Measurements from ENCODE around the gene LBX2.

Gene LBX2

DNA sequence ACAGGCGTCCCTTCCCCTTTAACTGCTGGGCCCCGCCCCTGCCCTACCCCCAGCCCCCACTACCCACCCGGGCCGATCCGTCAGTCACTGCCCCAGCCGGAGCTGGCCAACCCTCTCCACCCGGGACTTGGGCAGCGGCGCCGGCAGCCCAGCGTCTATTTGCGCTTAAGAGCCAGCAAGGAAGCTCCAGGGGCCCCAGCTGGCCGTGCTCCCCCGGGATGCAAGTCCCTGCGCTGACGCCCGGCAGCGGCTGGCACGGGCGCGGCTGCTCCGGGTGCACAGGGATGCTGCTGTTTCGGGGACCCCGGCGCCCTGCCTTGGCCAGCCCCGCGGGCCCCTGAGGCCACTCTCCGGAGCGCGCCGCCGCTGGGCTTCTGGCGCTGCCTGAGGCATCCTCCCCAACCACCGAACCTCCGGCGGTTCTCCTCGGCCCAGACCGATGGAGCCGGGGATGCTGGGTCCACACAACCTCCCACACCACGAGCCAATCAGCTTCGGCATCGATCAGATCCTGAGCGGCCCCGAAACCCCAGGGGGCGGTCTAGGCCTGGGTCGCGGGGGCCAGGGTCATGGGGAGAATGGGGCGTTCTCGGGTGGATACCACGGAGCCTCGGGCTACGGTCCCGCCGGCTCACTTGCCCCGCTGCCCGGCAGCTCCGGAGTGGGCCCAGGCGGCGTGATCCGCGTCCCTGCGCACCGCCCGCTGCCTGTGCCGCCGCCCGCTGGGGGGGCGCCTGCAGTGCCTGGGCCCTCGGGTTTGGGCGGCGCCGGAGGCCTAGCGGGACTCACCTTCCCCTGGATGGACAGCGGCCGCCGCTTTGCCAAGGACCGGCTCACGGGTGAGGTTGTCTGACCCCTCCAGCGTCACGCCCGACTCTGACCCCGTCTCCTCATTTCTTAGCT, 15.2 kb upstream of the LBX2 start, which contains the start of gene TLX2:
TLX2 (plus strand) TSS at position 83 of the 903 bp plus-strand sequence; CDS start at position 440, 357 bp downstream.
- TF ChIP-seq, protein P1, sequence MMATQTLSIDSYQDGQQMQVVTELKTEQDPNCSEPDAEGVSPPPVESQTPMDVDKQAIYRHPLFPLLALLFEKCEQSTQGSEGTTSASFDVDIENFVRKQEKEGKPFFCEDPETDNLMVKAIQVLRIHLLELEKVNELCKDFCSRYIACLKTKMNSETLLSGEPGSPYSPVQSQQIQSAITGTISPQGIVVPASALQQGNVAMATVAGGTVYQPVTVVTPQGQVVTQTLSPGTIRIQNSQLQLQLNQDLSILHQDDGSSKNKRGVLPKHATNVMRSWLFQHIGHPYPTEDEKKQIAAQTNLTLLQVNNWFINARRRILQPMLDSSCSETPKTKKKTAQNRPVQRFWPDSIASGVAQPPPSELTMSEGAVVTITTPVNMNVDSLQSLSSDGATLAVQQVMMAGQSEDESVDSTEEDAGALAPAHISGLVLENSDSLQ (IDR thresholded peaks at IDR 0.05), result no peak
- no peak for TF ChIP-seq CTBP1 (IDR thresholded peaks at IDR 0.05; ENCODE audit: borderline replicate concordance)
- DNase-seq (ENCODE audit: extremely low spot score), result no peak
- ChIA-PET CTCF (no interaction called here), POLR2A (no interaction called here)

DNA sequence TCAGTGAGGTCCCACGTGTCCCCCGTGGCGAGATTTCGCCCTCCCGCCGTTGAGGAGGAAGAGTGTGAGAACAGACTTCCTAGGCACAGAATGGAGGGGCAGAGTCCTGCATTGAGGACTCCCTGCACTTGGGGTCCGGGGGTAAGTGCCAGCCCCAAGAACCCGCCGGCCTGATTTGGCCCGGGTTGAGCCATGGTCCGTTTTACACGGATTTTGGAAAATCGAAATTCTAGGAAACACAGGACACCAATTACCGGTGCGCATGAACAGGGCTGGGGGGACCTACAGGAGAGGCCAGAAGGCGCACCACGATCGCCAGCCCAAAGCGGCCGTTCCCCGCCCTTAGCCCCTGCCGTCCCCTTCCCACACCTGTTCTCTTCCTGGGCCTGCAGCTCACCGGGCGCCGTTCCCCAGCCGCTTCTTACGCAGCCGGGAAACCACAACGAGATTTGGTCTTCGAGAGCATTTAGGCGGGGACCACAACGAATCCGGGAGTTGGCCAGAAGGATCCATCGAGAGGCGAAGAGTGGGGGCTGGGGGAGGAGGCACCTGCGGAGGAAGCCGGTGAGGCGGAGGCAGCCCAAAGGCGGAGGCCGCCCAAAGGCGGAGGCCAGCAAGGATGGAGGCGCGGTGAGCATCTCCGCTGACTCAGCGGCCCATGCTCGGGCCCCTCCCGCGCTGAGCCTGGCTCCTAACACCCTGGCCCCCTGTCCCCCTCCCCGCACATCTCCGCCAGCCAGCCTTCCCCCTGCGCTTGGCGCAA, 14.4 kb upstream of the LBX2 start:
- CTCF ChIA-PET, result no interaction called here
- no peak for DNase-seq (ENCODE audit: extremely low spot score)
- TF ChIP-seq ARNT (IDR thresholded peaks at IDR 0.05) (no peak), NFRKB (IDR thresholded peaks at IDR 0.05) (no peak), HDGF (IDR thresholded peaks at IDR 0.05; ENCODE audit: borderline replicate concordance) (no peak), FOXA1 (IDR thresholded peaks at IDR 0.05) (no peak)
- TF ChIP-seq, protein P1 (IDR thresholded peaks at IDR 0.05), result no peak

DNA sequence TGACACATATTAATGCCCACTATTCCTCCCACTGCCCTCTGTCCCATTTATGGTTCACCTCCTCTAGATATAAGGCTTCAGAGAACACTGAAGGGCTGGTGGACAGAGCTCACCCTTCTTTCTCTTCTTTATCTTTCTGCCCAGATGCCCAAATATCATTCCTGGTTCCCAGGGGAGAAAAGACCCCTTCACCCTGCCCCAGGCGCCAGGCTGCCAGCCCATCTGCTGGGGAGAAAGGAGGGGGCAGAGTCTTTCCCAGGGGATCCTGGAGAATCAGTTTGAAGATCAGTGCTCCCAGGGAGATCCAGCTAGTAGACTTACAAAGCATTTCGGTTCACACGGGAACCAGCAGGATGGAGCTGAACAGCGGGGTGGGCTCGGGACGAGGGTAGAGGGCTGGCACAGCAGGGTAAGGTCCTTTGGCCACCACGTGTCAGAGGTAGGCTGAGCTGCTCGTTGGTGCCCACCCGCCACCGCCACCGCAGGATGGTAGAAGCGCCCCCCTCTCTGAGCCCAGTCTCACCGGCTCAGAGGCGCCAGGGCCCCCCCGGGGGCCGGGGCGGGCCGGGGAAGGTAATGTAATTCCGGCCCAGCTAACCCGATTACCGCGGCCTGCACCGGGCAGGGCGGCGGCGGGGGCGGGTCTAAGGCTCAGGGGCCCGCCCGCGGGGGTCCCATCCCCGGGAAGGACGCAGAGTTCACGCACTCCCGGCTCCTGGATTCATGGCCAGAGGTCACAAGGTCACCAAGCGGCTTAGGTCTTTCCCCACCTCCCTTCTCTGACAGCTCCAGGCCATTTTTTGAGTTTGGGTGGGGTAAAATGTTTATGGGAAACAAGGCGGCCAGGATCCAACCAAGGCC, 13.6 kb upstream of the LBX2 start:
- ChIA-PET POLR2A (interaction anchor here (1.4 kb wide), 1 partner anchor 17 kb away, joined by 4 read pairs; the partner anchor contains the start of genes AUP1 and HTRA2), CTCF (no interaction called here)
- DNase-seq (ENCODE audit: extremely low spot score), result no peak
- TF ChIP-seq LEF1 (IDR thresholded peaks at IDR 0.05; ENCODE audit: borderline replicate concordance), result no peak
- TF ChIP-seq ZNF384 (IDR thresholded peaks at IDR 0.05), result no peak
- no peak for TF ChIP-seq TARDBP (IDR thresholded peaks at IDR 0.05)
- TF ChIP-seq L3MBTL2 (conservative IDR thresholded peaks at IDR 0.05), result no peak
- no peak for TF ChIP-seq ELF4 (IDR thresholded peaks at IDR 0.05)
- TF ChIP-seq CTBP1 (IDR thresholded peaks at IDR 0.05; ENCODE audit: borderline replicate concordance), result no peak
- no peak for TF ChIP-seq SUZ12 (IDR thresholded peaks at IDR 0.05)
- no peak for TF ChIP-seq SP1 (IDR thresholded peaks at IDR 0.05)
- TF ChIP-seq HDGF (IDR thresholded peaks at IDR 0.05; ENCODE audit: borderline replicate concordance), result no peak
- no peak for TF ChIP-seq BHLHE40 (IDR thresholded peaks at IDR 0.05; ENCODE audit: borderline replicate concordance)
- no peak for TF ChIP-seq FOXM1 (IDR thresholded peaks at IDR 0.05; ENCODE audit: borderline replicate concordance)
- no peak for TF ChIP-seq ARNT (IDR thresholded peaks at IDR 0.05)
- no peak for TF ChIP-seq FOXK2 (IDR thresholded peaks at IDR 0.05)

More for the DNA sequence above, 14.4 kb upstream of the LBX2 start:
- POLR2A ChIA-PET, result interaction anchor here (1.4 kb wide), 1 partner anchor 16 kb away, joined by 4 read pairs; the partner anchor contains the start of genes AUP1 and HTRA2

DNA sequence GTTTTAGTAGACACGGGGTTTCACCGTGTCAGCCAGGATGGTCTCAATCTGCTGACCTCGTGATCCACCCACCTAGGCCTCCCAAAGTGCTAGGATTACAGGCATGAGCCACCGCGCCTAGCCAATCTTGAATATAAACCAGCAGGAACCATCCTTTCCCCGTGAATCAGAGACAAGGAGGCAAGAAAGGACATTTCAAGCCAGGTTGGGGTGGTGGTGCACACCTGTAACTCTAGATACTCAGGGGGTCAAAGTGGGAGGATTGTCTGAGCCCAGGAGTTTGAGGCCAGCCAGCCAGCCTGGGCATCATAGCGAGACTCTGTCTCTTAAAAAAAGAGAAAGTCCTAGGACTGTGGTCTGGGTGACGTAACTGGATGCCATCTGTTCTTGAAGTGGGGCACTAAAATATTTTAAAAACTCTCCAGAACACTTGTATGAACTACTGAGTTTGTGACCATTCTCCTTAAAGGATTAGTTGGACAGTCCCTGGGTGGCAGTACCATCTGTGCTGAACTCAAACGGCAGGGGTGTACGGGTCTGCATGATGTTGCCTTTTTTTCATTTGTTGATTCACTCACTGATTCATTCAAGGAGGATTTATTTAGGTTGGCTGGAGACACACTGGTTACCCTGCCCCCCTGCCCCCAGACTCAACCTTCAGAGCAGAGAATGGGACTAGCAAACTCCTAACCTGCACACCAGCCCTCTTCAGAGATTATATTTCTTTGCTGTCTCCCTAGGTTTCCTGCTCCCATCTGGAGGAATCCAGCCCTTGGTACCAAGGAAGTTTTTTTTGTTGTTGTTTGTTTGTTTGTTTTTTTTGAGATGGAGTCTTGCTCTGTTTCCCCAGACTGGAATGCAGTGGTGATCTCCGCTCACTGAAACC, 11.9 kb upstream of the LBX2 start:
- POLR2A ChIA-PET, result interaction anchor here (6.4 kb wide), 1 partner anchor 18 kb away, joined by 70 read pairs; the partner anchor contains the start of genes AUP1, DQX1 and HTRA2
- no peak for TF ChIP-seq HDGF (IDR thresholded peaks at IDR 0.05; ENCODE audit: borderline replicate concordance)
- TF ChIP-seq TARDBP (IDR thresholded peaks at IDR 0.05), result no peak
- no peak for TF ChIP-seq ZNF384 (IDR thresholded peaks at IDR 0.05)
- no peak for TF ChIP-seq ELF4 (IDR thresholded peaks at IDR 0.05)
- no peak for TF ChIP-seq CTBP1 (IDR thresholded peaks at IDR 0.05; ENCODE audit: borderline replicate concordance)
- TF ChIP-seq SP1 (IDR thresholded peaks at IDR 0.05), result no peak
- TF ChIP-seq FOXA1 (IDR thresholded peaks at IDR 0.05), result no peak
- TF ChIP-seq, protein P1 (IDR thresholded peaks at IDR 0.05), result no peak
- TF ChIP-seq LEF1 (IDR thresholded peaks at IDR 0.05; ENCODE audit: borderline replicate concordance), result no peak
- TF ChIP-seq SUZ12 (IDR thresholded peaks at IDR 0.05), result no peak
- TF ChIP-seq ARNT (IDR thresholded peaks at IDR 0.05), result no peak
- TF ChIP-seq FOXK2 (IDR thresholded peaks at IDR 0.05), result no peak
- no peak for TF ChIP-seq NFRKB (IDR thresholded peaks at IDR 0.05)
- TF ChIP-seq L3MBTL2 (conservative IDR thresholded peaks at IDR 0.05), result no peak
- DNase-seq (ENCODE audit: extremely low spot score), result no peak
- CTCF ChIA-PET, result interaction anchor here (0.7 kb wide), 1 partner anchor 1078 kb away, joined by 5 read pairs; no protein-coding TSS in a partner anchor

DNA sequence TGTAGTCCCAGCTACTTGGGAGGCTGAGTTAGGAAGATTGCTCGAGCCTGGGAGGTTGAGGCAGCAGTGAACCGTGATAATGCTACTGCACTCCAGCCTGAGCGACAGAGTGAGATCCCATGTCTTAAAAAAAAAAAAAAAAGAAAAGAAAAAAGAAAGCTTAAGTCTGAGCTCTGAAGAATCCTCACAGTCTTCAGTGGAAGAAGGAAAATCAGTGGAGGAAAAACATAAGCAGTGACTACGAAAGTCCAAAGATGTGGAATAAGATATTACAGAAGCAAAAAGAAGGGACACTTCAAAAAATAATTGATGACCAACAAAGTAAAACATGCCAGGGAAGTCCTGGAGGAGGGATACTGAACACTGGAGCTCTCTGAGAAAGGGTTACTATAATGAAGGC, 10.9 kb upstream of the LBX2 start:
- POLR2A ChIA-PET, result interaction anchor here (0.9 to 6.4 kb wide), 5 partner anchors 8 to 75 kb away, joined by 3 to 70 read pairs (median 4); partner anchors contain the start of genes AUP1, CCDC142, DQX1 and HTRA2
- CTCF ChIA-PET, result no interaction called here
- DNase-seq (ENCODE audit: extremely low spot score), result no peak
- TF ChIP-seq ARNT (IDR thresholded peaks at IDR 0.05), result no peak
- TF ChIP-seq ZNF384 (IDR thresholded peaks at IDR 0.05), result no peak
- TF ChIP-seq FOXK2 (IDR thresholded peaks at IDR 0.05), result no peak
- TF ChIP-seq SUZ12 (IDR thresholded peaks at IDR 0.05), result no peak
- TF ChIP-seq LEF1 (IDR thresholded peaks at IDR 0.05; ENCODE audit: borderline replicate concordance), result no peak
- TF ChIP-seq L3MBTL2 (conservative IDR thresholded peaks at IDR 0.05), result no peak
- TF ChIP-seq BHLHE40 (IDR thresholded peaks at IDR 0.05; ENCODE audit: borderline replicate concordance), result no peak
- TF ChIP-seq TARDBP (IDR thresholded peaks at IDR 0.05), result no peak
- no peak for TF ChIP-seq FOXA1 (IDR thresholded peaks at IDR 0.05)
- no peak for TF ChIP-seq SP1 (IDR thresholded peaks at IDR 0.05)
- TF ChIP-seq FOXM1 (IDR thresholded peaks at IDR 0.05; ENCODE audit: borderline replicate concordance), result no peak
- no peak for TF ChIP-seq CTBP1 (IDR thresholded peaks at IDR 0.05; ENCODE audit: borderline replicate concordance)
- no peak for TF ChIP-seq NFRKB (IDR thresholded peaks at IDR 0.05)

All from HEK293T (cell line).